CD4-positive, alpha-beta T cell (primary cell): ENCODE measurements around the gene LPP. TPM values are rescaled to one million over a fixed set of nuclear protein-coding genes. Genes with fewer than 3 reads are reported as not detected.

ENCODE experiments used
- ATAC-seq: fragments of 200-7000 bp; cut with Tn5 transposase; one replicate; pipeline ENCODE4 v1.10.0; 2022; ENCODE audit warnings: mild to moderate bottlenecking; ENCODE audit not compliant: poor library complexity
- CTCF ChIA-PET: fragments of 350-600 bp; sonication (Branson Sonifier 250); formaldehyde crosslinking; loops from one replicate; lab custom pipeline; 2021; ENCODE audit warnings: antibody characterized with exemption, inconsistent platforms; lab: Charles Lee
- POLR2A ChIA-PET: fragments of 350-600 bp; sonication (Branson Sonifier 250); formaldehyde crosslinking; loops from one replicate; lab custom pipeline; 2021; ENCODE audit warnings: antibody characterized with exemption, inconsistent platforms; lab: Charles Lee
- DNase-seq, 14 experiments: peaks; one replicate each; pipeline ENCODE4 v3.0.0-alpha.2; 2013 to 2020; ENCODE audit warnings: mixed read lengths in 2 of 14
- H3K27ac ChIP-seq, 2 donors: one replicate each; pipeline versions ENCODE4 v1.5.1 to v1.7.0; 2013; ENCODE audit warnings: low read length in 2 of 2, low read depth in 1 of 2, mild to moderate bottlenecking in 1 of 2
- H3K27me3 ChIP-seq, 2 experiments: 1 replicate in 1 of 2; 2 replicates in 1 of 2; pipeline versions ENCODE4 v1.6.1 to v1.7.0; 2013; ENCODE audit warnings: low read length in 2 of 2, control low read depth in 1 of 2, mild to moderate bottlenecking in 1 of 2, moderate library complexity in 1 of 2; ENCODE audit not compliant: insufficient read depth in 2 of 2, control insufficient read depth in 1 of 2
- H3K36me3 ChIP-seq: one replicate; pipeline ENCODE4 v1.6.1; 2013; ENCODE audit warnings: low read length, control low read depth; ENCODE audit not compliant: insufficient read depth
- H3K4me1 ChIP-seq: one replicate; pipeline ENCODE4 v1.6.1; 2013; ENCODE audit warnings: low read length, control low read depth; ENCODE audit not compliant: insufficient read depth
- H3K4me3 ChIP-seq: one replicate; pipeline ENCODE4 v1.5.1; 2013; ENCODE audit warnings: mild to moderate bottlenecking, low read length, moderate library complexity
- H3K9me3 ChIP-seq, 2 experiments: 1 replicate in 1 of 2; 2 replicates in 1 of 2; pipeline versions ENCODE4 v1.6.1 to v1.7.0; 2013; ENCODE audit warnings: low read length in 2 of 2, mild to moderate bottlenecking in 2 of 2, control low read depth in 1 of 2, moderate library complexity in 1 of 2; ENCODE audit not compliant: control insufficient read depth in 1 of 2, insufficient read depth in 1 of 2
- H3K27ac Mint-ChIP-seq: one replicate; pipeline ENCODE4 v1.8.0; 2020; ENCODE audit warnings: mixed read lengths
- H3K27me3 Mint-ChIP-seq: one replicate; pipeline ENCODE4 v1.8.0; 2021; ENCODE audit warnings: mixed read lengths
- H3K36me3 Mint-ChIP-seq: one replicate; pipeline ENCODE4 v1.8.0; 2021; ENCODE audit warnings: low read depth, mixed read lengths
- H3K4me1 Mint-ChIP-seq: one replicate; pipeline ENCODE4 v1.8.0; 2021; ENCODE audit warnings: low read depth, mixed read lengths
- H3K4me3 Mint-ChIP-seq: one replicate; pipeline ENCODE4 v1.8.0; 2020; ENCODE audit warnings: mild to moderate bottlenecking, mixed read lengths
- H3K9me3 Mint-ChIP-seq: one replicate; pipeline ENCODE4 v1.8.0; 2020; ENCODE audit warnings: mixed read lengths
- intact Hi-C, 2 experiments: fragments of 100-400 bp; cut with DNase I in 1 of 2; cut with micrococcal nuclease in 1 of 2; formaldehyde crosslinking; loops; one replicate each; pipeline versions ENCODE4 v1.15.1 to v1.9.0; 2023 to 2025; cut with DNase I, micrococcal nuclease
- total RNA-seq, 174 experiments: library from RNA in 2 of 174; stranded (reverse) in 2 of 174; gene quantifications; one replicate each; pipeline ENCODE4 v1.2.3 and lab custom pipeline; 2021 to 2026
- TF ChIP-seq, protein P1 (sequence below): fragments of 200-600 bp; IDR thresholded peaks from one replicate; pipeline ENCODE4 v1.8.0; 2022; ENCODE audit warnings: antibody characterized with exemption, mild to moderate bottlenecking

LPP gene
- total RNA-seq, 2 experiments from 2014 or later, result 45.6 to 45.9 TPM

GRCh38 chr3:188113756-188114155, 40.2 kb upstream of the LPP start:
- POLR2A ChIA-PET, result no interaction called here
- H3K27ac Mint-ChIP-seq, result no peak overlapping the region
- Histone ChIP-seq H3K27ac (no peak overlapping the region), H3K27me3 (no peaks in the 10 kb centered on the region), H3K36me3 (no peaks in the 10 kb centered on the region), H3K9me3 (peaks cover 0 to 8% of the 10 kb centered on the region in 2 experiments), H3K4me1 (no peaks in the 10 kb centered on the region), H3K4me3 (no peak overlapping the region)
- no peaks in the 10 kb centered on the region for H3K27me3 Mint-ChIP-seq
- H3K4me1 Mint-ChIP-seq, result no peaks in the 10 kb centered on the region
- H3K36me3 Mint-ChIP-seq, result no peaks in the 10 kb centered on the region
- DNase-seq, result no peak
- intact Hi-C loops, result no loop called here
- no peak for ATAC-seq
- TF ChIP-seq, protein P1, sequence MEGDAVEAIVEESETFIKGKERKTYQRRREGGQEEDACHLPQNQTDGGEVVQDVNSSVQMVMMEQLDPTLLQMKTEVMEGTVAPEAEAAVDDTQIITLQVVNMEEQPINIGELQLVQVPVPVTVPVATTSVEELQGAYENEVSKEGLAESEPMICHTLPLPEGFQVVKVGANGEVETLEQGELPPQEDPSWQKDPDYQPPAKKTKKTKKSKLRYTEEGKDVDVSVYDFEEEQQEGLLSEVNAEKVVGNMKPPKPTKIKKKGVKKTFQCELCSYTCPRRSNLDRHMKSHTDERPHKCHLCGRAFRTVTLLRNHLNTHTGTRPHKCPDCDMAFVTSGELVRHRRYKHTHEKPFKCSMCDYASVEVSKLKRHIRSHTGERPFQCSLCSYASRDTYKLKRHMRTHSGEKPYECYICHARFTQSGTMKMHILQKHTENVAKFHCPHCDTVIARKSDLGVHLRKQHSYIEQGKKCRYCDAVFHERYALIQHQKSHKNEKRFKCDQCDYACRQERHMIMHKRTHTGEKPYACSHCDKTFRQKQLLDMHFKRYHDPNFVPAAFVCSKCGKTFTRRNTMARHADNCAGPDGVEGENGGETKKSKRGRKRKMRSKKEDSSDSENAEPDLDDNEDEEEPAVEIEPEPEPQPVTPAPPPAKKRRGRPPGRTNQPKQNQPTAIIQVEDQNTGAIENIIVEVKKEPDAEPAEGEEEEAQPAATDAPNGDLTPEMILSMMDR, result no peak
- no peak overlapping the region for H3K4me3 Mint-ChIP-seq
- no peaks in the 10 kb centered on the region for H3K9me3 Mint-ChIP-seq
- CTCF ChIA-PET, result interaction anchor here (1.3 kb wide), 1 partner anchor 15 kb away, joined by 3 read pairs; no protein-coding TSS in a partner anchor

DNA sequence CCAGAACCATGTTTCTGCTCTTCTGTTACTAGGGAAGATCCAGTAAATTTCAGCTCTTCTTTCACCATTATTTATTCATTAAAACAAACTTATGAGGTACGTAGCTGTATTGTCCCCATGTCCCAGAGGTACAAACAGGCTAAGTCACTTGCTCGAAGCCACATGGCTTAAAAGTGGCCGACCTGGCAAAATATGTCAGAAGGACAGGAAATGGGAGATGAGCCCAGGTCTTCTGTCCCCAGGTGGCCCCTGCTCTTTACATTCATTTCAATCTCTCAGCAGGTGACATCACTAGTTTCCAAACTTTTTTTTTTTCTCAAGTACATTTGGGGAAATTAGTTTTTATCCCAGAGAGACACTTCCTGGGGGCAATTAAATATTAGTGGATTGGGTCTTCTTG, 34.1 kb upstream of the LPP start:
- DNase-seq (no peak), ATAC-seq (no peak)
- H3K27me3 Mint-ChIP-seq, result no peaks in the 10 kb centered on the region
- Histone ChIP-seq H3K27ac (no peak overlapping the region), H3K4me3 (no peak overlapping the region), H3K27me3 (no peaks in the 10 kb centered on the region), H3K9me3 (peaks cover 0 to 8% of the 10 kb centered on the region in 2 experiments), H3K36me3 (no peaks in the 10 kb centered on the region), H3K4me1 (no peaks in the 10 kb centered on the region)
- POLR2A ChIA-PET, result no interaction called here
- no peaks in the 10 kb centered on the region for H3K4me1 Mint-ChIP-seq
- no peaks in the 10 kb centered on the region for H3K36me3 Mint-ChIP-seq
- intact Hi-C loops, result no loop called here
- H3K4me3 Mint-ChIP-seq, result no peak overlapping the region
- CTCF ChIA-PET, result no interaction called here
- TF ChIP-seq, protein P1, result no peak
- H3K27ac Mint-ChIP-seq, result no peak overlapping the region
- H3K9me3 Mint-ChIP-seq, result no peaks in the 10 kb centered on the region

- TF ChIP-seq, protein P1, result no peak
- H3K36me3 Mint-ChIP-seq, result no peaks in the 10 kb centered on the region
- intact Hi-C loops, result no loop called here
- H3K27me3 Mint-ChIP-seq, result no peaks in the 10 kb centered on the region
- DNase-seq (no peak), ATAC-seq (no peak)
- H3K4me1 Mint-ChIP-seq, result no peaks in the 10 kb centered on the region
- H3K4me3 Mint-ChIP-seq, result no peak overlapping the region
- ChIA-PET POLR2A (no interaction called here), CTCF (interaction anchor here (0.6 kb wide), 1 partner anchor 15 kb away, joined by 3 read pairs; no protein-coding TSS in a partner anchor)
- Histone ChIP-seq H3K9me3 (no peaks in the 10 kb centered on the region), H3K36me3 (no peaks in the 10 kb centered on the region), H3K27ac (no peak overlapping the region), H3K27me3 (no peaks in the 10 kb centered on the region), H3K4me1 (no peaks in the 10 kb centered on the region), H3K4me3 (no peak overlapping the region)
- no peaks in the 10 kb centered on the region for H3K9me3 Mint-ChIP-seq
- H3K27ac Mint-ChIP-seq, result no peak overlapping the region
Observed at GRCh38 chr3:188122571-188123169, 31.3 kb upstream of the LPP start.
